ENCODE data around the gene ING3. TPM values are rescaled to one million over a fixed set of nuclear protein-coding genes. Genes with fewer than 3 reads are reported as not detected.

The ING3 gene
- total and polyA plus RNA-seq, 9 of the 15 experiments (the other 6 are each of a cell fraction or from before 2014, with no cell fraction given), result 22.8 to 233 (median 50.4) TPM

DNA sequence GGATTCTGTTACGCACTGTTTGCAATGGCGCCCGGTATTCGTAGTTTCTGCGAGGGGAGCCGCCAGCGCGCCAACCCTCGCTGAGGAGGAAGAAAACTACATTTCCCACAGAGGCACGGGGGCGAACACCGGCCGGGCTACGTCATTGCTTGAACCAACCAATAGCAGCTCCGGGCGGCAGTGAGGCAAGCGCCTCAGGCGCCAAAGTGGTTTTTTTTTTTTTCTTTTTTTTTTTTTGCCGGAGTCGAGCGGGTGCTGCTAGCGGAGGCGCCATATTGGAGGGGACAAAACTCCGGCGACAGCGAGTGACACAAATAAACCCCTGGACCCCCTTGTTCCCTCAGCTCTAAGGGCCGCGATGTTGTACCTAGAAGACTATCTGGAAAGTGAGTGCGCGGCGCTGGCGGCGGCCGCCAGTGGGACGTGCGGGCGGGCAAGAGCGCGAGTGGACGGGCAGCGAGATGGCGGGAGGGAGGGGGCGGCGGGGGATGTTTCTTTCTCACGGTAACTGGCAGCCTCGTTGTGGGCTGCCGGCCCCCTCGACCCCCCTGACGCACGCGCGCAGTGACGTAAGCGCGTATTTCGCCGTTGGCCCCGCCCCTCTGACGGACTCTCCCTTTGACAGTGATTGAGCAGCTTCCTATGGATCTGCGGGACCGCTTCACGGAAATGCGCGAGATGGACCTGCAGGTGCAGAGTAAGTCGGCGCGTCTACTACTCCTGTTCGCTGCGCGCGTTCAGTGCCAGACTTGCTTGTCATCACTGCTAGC is at the start of gene ING3 (continued):
- TF ChIP-seq, protein P1, sequence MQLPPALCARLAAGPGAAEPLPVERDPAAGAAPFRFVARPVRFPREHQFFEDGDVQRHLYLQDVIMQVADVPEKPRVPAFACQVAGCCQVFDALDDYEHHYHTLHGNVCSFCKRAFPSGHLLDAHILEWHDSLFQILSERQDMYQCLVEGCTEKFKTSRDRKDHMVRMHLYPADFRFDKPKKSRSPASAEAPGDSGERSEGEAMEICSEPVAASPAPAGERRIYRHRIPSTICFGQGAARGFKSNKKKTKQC (CRISPR knock-in tag; IDR thresholded peaks at IDR 0.05), result peak; percentile 84; the same call in 1 of the 2 replicates
- TF ChIP-seq CHD4 (IDR thresholded peaks at IDR 0.05; ENCODE audit: insufficient read depth, insufficient replicate concordance, low read depth, low read length, poor library complexity, severe bottlenecking) (no peak), ZNF785 (CRISPR knock-in tag; IDR thresholded peaks at IDR 0.05) (no peak), TAF7 (tag; IDR thresholded peaks at IDR 0.05) (peak; percentile 95), CTCFL (IDR thresholded peaks at IDR 0.05; ENCODE audit: borderline replicate concordance, insufficient read depth, low read depth, low read length, poor library complexity, severe bottlenecking) (no peak), ZNF146 (CRISPR knock-in tag; IDR thresholded peaks at IDR 0.05; ENCODE audit: unreplicated experiment) (no peak), HIVEP1 (CRISPR knock-in tag; IDR thresholded peaks at IDR 0.05) (0 out of 2 replicates have a peak, but pooled peaks have one; percentile 42), BRF1 (IDR thresholded peaks at IDR 0.05; ENCODE audit: borderline replicate concordance, extremely low read depth, insufficient read length) (no peak), HDAC1 (IDR thresholded peaks at IDR 0.05) (peak in 1 of 2 experiments; percentile 97; a peak in 2 of 4 replicates), KDM1A (IDR thresholded peaks at IDR 0.05) (peak in 1 of 2 experiments; percentile 73; a peak in 2 of 4 replicates), FOXA3 (CRISPR knock-in tag; conservative IDR thresholded peaks at IDR 0.05 in 1 of 2, IDR thresholded peaks at IDR 0.05 in 1 of 2) (peak in 1 of 2 experiments; percentile 85; a peak in 2 of 4 replicates), ELF4 (CRISPR knock-in tag; IDR thresholded peaks at IDR 0.05) (no peak), CHD1 (IDR thresholded peaks at IDR 0.05; ENCODE audit: low read length) (no peak), ZKSCAN1 (IDR thresholded peaks at IDR 0.05; ENCODE audit: low read depth, low read length) (peak; percentile 48; the same call in 1 of the 2 replicates)
- TF ChIP-seq, protein P2, sequence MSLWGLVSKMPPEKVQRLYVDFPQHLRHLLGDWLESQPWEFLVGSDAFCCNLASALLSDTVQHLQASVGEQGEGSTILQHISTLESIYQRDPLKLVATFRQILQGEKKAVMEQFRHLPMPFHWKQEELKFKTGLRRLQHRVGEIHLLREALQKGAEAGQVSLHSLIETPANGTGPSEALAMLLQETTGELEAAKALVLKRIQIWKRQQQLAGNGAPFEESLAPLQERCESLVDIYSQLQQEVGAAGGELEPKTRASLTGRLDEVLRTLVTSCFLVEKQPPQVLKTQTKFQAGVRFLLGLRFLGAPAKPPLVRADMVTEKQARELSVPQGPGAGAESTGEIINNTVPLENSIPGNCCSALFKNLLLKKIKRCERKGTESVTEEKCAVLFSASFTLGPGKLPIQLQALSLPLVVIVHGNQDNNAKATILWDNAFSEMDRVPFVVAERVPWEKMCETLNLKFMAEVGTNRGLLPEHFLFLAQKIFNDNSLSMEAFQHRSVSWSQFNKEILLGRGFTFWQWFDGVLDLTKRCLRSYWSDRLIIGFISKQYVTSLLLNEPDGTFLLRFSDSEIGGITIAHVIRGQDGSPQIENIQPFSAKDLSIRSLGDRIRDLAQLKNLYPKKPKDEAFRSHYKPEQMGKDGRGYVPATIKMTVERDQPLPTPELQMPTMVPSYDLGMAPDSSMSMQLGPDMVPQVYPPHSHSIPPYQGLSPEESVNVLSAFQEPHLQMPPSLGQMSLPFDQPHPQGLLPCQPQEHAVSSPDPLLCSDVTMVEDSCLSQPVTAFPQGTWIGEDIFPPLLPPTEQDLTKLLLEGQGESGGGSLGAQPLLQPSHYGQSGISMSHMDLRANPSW (CRISPR knock-in tag; IDR thresholded peaks at IDR 0.05), result no peak
- TF ChIP-seq, protein P3, sequence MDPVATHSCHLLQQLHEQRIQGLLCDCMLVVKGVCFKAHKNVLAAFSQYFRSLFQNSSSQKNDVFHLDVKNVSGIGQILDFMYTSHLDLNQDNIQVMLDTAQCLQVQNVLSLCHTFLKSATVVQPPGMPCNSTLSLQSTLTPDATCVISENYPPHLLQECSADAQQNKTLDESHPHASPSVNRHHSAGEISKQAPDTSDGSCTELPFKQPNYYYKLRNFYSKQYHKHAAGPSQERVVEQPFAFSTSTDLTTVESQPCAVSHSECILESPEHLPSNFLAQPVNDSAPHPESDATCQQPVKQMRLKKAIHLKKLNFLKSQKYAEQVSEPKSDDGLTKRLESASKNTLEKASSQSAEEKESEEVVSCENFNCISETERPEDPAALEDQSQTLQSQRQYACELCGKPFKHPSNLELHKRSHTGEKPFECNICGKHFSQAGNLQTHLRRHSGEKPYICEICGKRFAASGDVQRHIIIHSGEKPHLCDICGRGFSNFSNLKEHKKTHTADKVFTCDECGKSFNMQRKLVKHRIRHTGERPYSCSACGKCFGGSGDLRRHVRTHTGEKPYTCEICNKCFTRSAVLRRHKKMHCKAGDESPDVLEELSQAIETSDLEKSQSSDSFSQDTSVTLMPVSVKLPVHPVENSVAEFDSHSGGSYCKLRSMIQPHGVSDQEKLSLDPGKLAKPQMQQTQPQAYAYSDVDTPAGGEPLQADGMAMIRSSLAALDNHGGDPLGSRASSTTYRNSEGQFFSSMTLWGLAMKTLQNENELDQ (CRISPR knock-in tag; IDR thresholded peaks at IDR 0.05; ENCODE audit: borderline replicate concordance), result no peak
- TF ChIP-seq, protein P4, sequence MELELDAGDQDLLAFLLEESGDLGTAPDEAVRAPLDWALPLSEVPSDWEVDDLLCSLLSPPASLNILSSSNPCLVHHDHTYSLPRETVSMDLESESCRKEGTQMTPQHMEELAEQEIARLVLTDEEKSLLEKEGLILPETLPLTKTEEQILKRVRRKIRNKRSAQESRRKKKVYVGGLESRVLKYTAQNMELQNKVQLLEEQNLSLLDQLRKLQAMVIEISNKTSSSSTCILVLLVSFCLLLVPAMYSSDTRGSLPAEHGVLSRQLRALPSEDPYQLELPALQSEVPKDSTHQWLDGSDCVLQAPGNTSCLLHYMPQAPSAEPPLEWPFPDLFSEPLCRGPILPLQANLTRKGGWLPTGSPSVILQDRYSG (tag; conservative IDR thresholded peaks at IDR 0.05; ENCODE audit: low read depth), result no peak
